Measurements from ENCODE around the gene DUSP9. TPM values are rescaled to one million over a fixed set of nuclear protein-coding genes. Genes with fewer than 3 reads are reported as not detected.

DUSP9 gene
- total and polyA plus RNA-seq, 10 of the 15 experiments (the other 5 are each of a cell fraction or from before 2014, with no cell fraction given): 0.10 TPM; not detected in 9

DNA sequence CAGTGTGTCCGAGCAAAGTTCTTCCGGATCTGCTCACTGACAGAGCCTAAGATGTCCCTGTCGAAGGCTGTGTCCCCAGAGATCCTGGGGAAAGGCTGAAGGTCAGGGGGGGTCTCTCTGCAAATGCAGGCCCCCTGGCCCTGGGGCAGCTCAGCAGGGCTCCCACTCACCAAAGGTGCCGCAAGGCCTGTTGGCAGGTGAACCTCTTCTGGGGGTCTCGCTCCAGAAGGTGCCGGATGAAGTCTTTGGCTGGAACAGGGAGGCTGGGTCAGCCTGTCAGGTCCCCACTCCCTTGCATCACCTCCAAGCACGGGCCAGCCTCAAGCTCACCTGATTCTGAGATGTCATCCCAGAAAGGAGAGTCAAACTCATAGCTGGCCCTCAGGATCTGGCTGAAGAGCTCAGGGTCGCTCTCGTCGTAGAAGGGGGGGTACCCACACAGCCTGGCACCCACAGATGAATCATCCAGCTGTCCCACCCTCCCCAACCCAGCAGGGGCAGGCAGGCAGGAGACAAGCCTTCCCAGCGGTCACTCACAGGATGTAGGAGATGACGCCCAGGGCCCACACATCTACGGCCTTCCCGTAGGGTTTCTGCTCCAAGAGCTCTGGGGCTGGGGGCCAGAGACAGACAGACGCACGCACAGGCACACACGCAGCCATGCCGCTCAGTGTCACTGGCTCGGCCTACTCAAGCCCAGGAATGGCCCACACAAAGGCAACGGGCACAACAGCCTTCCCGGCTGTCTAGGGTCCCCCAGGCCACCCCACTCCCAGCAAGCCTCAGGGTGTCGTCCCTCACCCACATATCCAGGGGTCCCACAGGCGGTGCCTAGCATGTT lies 24.0 kb downstream of the DUSP9 start:
- H3K9ac ChIP-seq (ENCODE audit: control insufficient read depth, insufficient read depth, low read length): no peak overlapping the region

More for the DNA sequence above, 24.0 kb downstream of the DUSP9 start:
- DNase-seq (ENCODE audit: low read depth, low spot score) (no peak), ATAC-seq (no peak), FAIRE-seq (no peak)
- POLR2A ChIA-PET: no interaction called here
- BruUV-seq (replicated peaks): no TSS peak
- H3K79me2 ChIP-seq (ENCODE audit: control insufficient read depth, insufficient read depth, low read length): no peaks in the 10 kb centered on the region
- no peaks in the 10 kb centered on the region for H3K27me3 ChIP-seq (replicated peaks in 1 of 2; ENCODE audit: control insufficient read depth in 2 of 2, insufficient read depth in 2 of 2, low read length in 1 of 2)
- no peaks in the 10 kb centered on the region for H4K20me1 ChIP-seq (ENCODE audit: control insufficient read depth, insufficient read depth)
- H3K4me1 ChIP-seq (ENCODE audit: control insufficient read depth, insufficient read depth, low read length): no peaks in the 10 kb centered on the region
- no peak overlapping the region for H3K4me3 ChIP-seq
- H3K4me2 ChIP-seq (ENCODE audit: control insufficient read depth, insufficient read depth): no peak overlapping the region
- TF ChIP-seq ZNF622 (IDR thresholded peaks at IDR 0.05) (no peak), STAT3 (IDR thresholded peaks at IDR 0.05; ENCODE audit: low read depth, low read length) (no peak), RUNX3 (IDR thresholded peaks at IDR 0.05; ENCODE audit: low read length) (no peak), SMARCA5 (IDR thresholded peaks at IDR 0.05) (no peak), CEBPB (IDR thresholded peaks at IDR 0.05; ENCODE audit: borderline replicate concordance in 1 of 2, low read depth in 2 of 2, low read length in 2 of 2) (no peak), ZSCAN29 (IDR thresholded peaks at IDR 0.05) (no peak), MEF2A (IDR thresholded peaks at IDR 0.05; ENCODE audit: insufficient read depth, low read depth, low read length) (no peak), FOXM1 (IDR thresholded peaks at IDR 0.05; ENCODE audit: low read depth, low read length) (no peak), SMC3 (IDR thresholded peaks at IDR 0.05; ENCODE audit: borderline replicate concordance, low read length) (no peak), NFIC (IDR thresholded peaks at IDR 0.05; ENCODE audit: low read depth, low read length) (no peak), ASH2L (IDR thresholded peaks at IDR 0.05; ENCODE audit: borderline replicate concordance, low read depth) (no peak), ZBED1 (IDR thresholded peaks at IDR 0.05; ENCODE audit: borderline replicate concordance) (no peak), ZNF274 (IDR thresholded peaks at IDR 0.05; ENCODE audit: insufficient read depth, insufficient read length) (no peak), CBX3 (IDR thresholded peaks at IDR 0.05; ENCODE audit: borderline replicate concordance, low read depth) (no peak), KLF5 (IDR thresholded peaks at IDR 0.05; ENCODE audit: partially characterized antibody) (no peak), ETV6 (conservative IDR thresholded peaks at IDR 0.05 in 1 of 2, IDR thresholded peaks at IDR 0.05 in 1 of 2; ENCODE audit: borderline replicate concordance in 1 of 2, low read depth in 1 of 2) (no peak), LARP7 (IDR thresholded peaks at IDR 0.05) (no peak)
- TF ChIP-seq, protein P1, sequence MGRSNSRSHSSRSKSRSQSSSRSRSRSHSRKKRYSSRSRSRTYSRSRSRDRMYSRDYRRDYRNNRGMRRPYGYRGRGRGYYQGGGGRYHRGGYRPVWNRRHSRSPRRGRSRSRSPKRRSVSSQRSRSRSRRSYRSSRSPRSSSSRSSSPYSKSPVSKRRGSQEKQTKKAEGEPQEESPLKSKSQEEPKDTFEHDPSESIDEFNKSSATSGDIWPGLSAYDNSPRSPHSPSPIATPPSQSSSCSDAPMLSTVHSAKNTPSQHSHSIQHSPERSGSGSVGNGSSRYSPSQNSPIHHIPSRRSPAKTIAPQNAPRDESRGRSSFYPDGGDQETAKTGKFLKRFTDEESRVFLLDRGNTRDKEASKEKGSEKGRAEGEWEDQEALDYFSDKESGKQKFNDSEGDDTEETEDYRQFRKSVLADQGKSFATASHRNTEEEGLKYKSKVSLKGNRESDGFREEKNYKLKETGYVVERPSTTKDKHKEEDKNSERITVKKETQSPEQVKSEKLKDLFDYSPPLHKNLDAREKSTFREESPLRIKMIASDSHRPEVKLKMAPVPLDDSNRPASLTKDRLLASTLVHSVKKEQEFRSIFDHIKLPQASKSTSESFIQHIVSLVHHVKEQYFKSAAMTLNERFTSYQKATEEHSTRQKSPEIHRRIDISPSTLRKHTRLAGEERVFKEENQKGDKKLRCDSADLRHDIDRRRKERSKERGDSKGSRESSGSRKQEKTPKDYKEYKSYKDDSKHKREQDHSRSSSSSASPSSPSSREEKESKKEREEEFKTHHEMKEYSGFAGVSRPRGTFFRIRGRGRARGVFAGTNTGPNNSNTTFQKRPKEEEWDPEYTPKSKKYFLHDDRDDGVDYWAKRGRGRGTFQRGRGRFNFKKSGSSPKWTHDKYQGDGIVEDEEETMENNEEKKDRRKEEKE (IDR thresholded peaks at IDR 0.05): no peak
- in situ Hi-C loops (cut with MboI): loop anchor here (5.0 to 10.0 kb wide), 2 partner anchors 64 to 724 kb away; no protein-coding TSS in a partner anchor
- H3K9me3 ChIP-seq (replicated peaks; ENCODE audit: control insufficient read depth, insufficient read depth, low read length): no peaks in the 10 kb centered on the region; the same call in 2 of the 3 replicates
- H2AFZ ChIP-seq (ENCODE audit: control insufficient read depth, low read depth, low read length): no peak overlapping the region
- no peak overlapping the region for H3K27ac ChIP-seq (ENCODE audit: control insufficient read depth, insufficient read depth)
- CTCF ChIA-PET: interaction anchor here (0.6 to 4.5 kb wide), 3 partner anchors 329 to 811 kb away, joined by 3 to 25 read pairs (median 4); no protein-coding TSS in a partner anchor
- SMC1A ChIA-PET (ENCODE audit: uncharacterized antibody, unreplicated experiment): no interaction called here
- WGBS (ENCODE audit: insufficient coverage, insufficient replicate concordance, low lambda C conversion rate, missing lambda C conversion rate): 61% methylated on average over 23 of the region's 23 CpGs
- H3K36me3 ChIP-seq (ENCODE audit: control insufficient read depth in 2 of 2, insufficient read depth in 2 of 2, low read length in 1 of 2): no peaks in the 10 kb centered on the region
- RAD21 ChIA-PET (ENCODE audit: unreplicated experiment): interaction anchor here (0.7 kb wide), 1 partner anchor 114 kb away, joined by 3 read pairs; no protein-coding TSS in a partner anchor
- intact Hi-C loops (cut with micrococcal nuclease; ENCODE audit: unreplicated experiment): no loop called here

All from GM12878 (cell line).